ENCODE measurements around the gene AMBRA1. TPM values are rescaled to one million over a fixed set of nuclear protein-coding genes. Genes with fewer than 3 reads are reported as not detected.
"Not testable (repeated sequence)": the region's sequence is repeated elsewhere in the genome, so short reads cannot be mapped to it uniquely, and the experiment has no call there.

Gene AMBRA1
- total RNA-seq, 1 donor from 2014 or later = 38.5 TPM

DNA sequence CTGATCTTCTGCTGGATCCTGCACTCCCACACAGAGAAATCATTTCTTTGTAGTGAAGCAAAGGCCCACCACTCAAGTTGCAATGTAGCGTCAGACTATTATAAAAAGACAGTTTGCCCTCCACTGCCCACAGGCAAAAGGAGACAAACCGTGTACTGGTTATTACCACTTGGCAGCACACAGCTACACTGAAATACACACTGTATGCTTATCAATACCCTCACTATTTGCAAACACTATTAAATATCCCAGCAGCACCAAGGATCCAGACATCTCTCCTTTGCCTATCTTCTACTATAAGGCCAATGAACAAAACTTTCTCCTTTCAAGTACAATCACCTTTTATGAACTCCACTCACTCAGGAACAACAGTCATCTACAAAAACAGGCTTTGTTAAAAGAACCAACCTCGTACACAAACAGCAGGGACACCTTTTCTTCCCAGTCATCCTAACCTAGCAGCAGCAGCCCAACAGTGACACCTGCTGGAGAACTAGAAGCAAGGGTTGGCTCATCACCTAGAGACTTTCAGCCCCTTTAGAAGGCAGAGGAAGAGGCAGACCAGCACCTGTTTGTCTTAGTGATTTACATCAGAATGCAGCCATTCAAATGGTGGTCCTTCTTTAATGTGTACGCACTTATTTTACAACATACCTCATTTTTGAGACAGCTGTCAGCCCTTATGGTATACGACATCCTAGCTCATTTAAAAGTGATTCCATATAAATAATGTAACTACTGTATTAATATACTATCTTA, 56.1 kb downstream of the AMBRA1 start:
- intact Hi-C loops (cut with micrococcal nuclease) = loop anchor here (1.0 to 2.0 kb wide), 2 partner anchors 145 to 298 kb away; no protein-coding TSS in a partner anchor

DNA sequence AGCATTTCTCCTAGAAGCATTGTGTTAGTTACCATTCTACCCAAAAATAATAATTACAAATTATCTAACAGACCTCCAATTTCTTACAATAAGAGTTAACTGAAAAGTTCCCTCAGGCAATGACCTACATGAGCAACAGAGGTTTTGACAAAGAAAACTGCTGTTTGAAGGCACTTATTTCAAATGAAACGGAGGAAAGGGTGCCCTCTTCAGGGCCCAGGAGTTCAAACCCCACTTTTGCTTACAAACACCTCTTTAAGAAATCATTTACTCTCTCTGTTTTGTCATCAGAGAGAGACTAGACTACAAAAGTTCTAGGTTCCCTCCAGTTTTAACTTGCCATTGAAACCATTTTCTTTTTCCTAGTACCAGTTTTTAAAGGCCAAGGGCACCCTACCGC, 56.7 kb downstream of the AMBRA1 start:
- intact Hi-C loops (cut with micrococcal nuclease) = no loop called here

DNA sequence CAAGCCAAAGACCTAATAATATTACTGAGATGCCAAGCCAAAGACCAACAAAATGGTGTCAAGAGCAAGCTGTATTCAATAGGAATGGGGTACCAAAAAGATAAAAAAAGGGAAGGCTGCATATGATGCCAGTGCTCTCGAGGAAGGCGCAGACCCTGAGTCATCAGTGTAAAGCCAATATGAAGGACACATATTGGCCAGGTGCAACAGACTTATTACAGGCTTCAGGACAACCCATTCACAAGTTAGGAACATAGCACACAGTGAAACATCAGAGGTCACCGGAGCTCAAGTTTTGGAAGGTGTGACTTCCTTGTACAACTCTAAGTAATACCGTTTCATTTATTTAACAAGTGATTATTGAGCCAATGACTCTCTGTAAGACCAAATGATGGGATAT, 58.1 kb downstream of the AMBRA1 start:
- intact Hi-C loops (cut with micrococcal nuclease) = no loop called here

DNA sequence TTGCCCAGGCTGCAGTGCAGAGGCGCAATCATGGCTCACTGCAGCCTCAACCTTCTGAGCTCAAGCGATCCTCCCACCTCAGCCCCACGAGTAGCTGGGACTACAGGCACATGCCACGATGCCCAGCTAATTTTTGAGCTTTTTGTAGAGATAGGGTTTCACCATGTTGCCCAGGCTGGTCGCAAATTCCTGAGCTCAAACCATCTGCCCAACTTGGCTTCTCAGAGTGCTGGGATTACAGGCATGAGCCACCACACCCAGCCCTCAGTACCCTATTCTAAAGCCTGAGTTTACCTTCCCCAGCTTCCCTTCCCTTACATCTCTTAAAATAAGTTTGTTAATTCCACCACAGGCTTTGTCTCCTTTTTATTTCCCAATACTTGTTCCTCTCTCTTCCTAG, 59.1 kb downstream of the AMBRA1 start:
- intact Hi-C loops (cut with micrococcal nuclease) = no loop called here

GRCh38 chr11:46533396-46534100, 60.3 kb downstream of the AMBRA1 start:
- intact Hi-C loops (cut with micrococcal nuclease) = no loop called here

DNA sequence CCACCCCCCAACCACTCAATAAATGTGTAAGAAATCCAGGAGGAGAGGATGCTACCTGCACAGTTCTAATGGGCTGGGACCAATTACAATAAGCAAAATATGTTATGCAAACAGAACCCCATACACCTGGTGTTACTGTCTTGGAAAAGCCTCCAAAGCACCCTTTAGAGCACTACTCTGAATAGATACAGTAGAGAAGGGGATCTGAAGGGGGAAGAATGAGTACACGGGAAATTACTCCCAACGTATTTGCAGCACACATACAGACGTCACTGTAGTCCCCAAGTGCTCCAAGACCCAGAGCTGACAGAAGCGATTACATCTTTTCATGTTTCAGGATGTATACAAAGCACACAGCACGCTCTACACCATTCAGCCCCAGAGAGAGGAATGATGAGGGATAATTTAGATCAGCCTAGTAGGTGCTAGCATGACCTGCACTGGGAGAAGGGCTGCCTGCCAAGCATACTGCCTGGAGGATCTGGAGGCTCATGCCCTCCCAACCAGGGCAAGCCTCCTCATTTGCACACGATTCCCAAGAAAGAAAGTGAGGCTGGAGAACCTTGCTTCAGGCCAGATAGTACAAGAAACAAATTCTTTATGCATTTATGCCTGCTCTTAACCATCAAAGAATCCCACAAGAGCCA, 63.8 kb downstream of the AMBRA1 start:
- intact Hi-C loops (cut with micrococcal nuclease) = loop anchor here (2.0 to 5.0 kb wide), 2 partner anchors 38 to 141 kb away; no protein-coding TSS in a partner anchor

- intact Hi-C loops (cut with micrococcal nuclease) = loop anchor here (2.0 to 5.0 kb wide), 2 partner anchors 37 to 140 kb away; no protein-coding TSS in a partner anchor
Observed at GRCh38 chr11:46529095-46529905, 64.5 kb downstream of the AMBRA1 start.

GRCh38 chr11:46528445-46529094, 65.3 kb downstream of the AMBRA1 start:
- intact Hi-C loops (cut with micrococcal nuclease) = loop anchor here (2.0 to 5.0 kb wide), 2 partner anchors 36 to 140 kb away; no protein-coding TSS in a partner anchor

DNA sequence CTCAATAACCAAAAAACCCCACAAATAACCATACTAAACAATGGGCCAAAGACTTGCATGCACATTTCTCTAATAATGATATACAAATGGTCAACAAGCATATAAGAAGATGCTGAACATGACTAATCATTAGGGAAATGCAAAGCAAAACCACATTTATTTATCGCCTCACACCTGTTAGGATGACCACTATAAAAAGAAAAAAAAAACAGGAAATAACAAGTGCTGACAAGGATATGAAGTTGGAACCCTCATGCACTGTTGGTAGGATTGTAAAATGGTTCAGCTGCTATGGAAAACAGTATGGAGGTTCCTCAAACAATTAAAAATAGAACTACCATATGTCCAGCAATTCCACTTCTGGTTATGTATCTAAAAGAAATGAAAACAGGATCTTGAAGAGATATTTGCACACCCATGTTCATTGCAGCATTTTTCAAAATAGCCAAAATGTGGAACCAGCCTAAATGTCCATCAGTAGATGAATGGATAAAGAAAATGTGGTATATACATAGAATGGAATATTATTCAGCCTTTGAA, 66.2 kb downstream of the AMBRA1 start:
- intact Hi-C loops (cut with micrococcal nuclease) = loop anchor here (2.0 to 5.0 kb wide), 2 partner anchors 35 to 139 kb away; no protein-coding TSS in a partner anchor

DNA sequence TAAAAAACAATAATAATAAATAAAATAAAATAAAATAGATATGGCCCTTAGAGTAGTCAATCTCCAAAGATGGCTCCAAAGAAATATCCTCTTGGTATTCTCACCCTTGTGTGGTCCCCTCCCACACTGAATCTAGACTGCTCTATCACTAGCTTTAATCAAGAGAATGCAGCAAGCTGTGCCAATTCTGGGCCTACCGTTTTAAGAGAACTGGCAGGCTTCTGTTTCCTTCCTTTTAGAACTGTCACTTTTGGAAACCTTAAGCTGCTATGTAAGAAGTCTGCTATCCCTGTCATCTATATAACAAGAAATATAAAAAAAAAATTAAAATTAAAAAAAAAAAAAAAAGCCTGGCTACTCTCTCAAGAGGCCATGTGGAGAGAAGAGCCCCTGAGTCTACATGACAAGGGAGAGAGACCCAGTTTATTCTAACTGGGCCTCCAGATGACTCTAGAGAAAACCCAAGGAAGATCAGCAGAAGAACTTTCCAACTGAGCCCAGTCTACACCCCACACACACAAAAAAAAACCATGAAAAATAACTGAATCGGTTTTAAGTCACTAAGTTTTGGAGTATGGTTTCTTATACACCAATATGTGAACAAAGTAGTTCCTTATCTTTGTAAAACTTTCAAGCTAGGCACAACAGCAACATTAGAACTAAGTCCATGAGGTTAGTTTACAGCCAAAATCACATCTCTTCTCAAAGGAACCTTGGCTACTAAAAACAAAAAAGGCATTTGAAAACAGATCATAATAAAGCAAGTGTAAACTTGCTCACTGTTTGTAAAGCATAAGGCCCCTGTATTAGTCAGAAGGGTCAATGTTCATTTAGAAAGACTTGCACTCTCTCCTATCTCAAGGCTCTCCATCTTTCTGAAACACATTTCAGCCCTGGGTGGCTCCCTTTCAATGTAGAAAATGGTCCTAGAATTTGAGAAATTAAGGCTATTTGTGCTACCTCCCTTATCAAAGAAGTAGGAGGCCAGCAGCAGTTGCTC, 67.3 kb downstream of the AMBRA1 start:
- intact Hi-C loops (cut with micrococcal nuclease) = loop anchor here (5.0 kb wide), 1 partner anchor 34 kb away; no protein-coding TSS in a partner anchor

GRCh38 chr11:46524201-46524770, 69.5 kb downstream of the AMBRA1 start:
- intact Hi-C loops (cut with micrococcal nuclease) = no loop called here

DNA sequence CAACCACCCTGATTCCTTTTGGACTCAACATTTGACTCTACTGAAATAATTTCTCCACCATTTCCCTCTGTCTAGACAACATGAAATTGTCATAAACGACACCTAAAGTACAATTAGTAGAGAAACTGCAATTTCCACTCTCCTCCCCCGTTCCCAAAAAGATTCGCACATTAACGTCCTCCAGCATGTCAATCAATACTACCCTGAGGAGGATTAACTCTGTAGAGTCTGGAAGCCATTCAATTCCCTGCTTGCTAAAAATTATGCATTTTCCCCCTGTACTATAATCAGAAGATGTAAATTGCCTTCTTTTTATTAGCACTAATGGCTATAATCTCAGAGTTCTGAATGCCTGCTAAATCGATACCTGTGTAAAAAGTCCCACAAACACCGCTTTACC, 70.5 kb downstream of the AMBRA1 start:
- intact Hi-C loops (cut with micrococcal nuclease) = no loop called here

GRCh38 chr11:46522682-46523281, 71.0 kb downstream of the AMBRA1 start:
- intact Hi-C loops (cut with micrococcal nuclease) = no loop called here

DNA sequence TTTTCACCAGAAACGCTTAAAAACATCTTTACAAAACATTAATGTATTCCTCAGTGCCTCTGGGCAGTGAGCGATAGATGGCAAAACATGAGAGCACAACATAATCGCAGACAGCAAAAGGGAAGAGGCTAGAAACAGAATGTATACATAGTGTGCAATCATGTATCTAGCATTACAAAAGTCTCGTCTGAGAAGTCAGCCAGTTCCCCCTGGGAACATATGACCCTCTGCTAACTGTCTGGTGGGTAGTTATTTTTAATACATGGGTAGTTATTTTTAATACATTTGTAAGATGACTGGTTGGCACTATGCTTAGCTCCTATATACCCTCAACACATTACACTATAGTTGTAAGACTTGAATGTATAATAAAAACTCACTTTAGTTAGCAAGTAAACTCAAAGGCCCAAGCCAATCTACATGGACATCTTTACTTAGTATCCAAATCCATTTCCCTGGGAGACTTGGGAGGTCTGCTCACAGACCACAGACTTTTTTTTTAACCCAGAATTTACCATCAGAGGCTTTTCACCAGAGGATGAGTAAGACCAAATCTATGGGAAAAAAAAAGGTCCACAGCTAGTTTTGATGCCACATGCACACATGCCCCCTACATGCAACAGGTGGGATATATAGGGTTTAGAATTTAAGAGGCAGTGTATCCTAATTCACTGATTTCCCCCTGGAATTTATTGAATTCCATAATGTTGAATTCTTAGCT, 71.7 kb downstream of the AMBRA1 start:
- intact Hi-C loops (cut with micrococcal nuclease) = no loop called here

GRCh38 chr11:46520971-46521745, 72.7 kb downstream of the AMBRA1 start:
- intact Hi-C loops (cut with micrococcal nuclease) = no loop called here

DNA sequence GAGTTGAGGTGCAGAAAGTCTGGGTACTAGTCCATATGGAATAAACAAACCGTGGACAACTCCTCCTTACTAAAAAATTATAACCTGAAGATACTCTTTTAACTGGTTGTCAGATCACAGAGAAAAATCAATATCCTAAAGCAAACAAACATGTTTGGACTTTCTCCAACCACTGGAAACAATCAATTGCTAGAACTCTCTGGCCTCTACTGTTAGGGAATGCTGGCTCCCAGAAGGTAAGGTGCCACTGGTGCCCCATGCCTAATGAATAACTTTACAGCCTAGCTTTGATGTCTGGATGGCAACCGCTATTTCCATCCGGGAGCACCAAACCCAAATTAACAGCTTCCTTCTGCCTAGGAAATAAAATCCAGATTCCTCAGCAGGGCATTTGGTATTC, 74.5 kb downstream of the AMBRA1 start:
- intact Hi-C loops (cut with micrococcal nuclease) = no loop called here

DNA sequence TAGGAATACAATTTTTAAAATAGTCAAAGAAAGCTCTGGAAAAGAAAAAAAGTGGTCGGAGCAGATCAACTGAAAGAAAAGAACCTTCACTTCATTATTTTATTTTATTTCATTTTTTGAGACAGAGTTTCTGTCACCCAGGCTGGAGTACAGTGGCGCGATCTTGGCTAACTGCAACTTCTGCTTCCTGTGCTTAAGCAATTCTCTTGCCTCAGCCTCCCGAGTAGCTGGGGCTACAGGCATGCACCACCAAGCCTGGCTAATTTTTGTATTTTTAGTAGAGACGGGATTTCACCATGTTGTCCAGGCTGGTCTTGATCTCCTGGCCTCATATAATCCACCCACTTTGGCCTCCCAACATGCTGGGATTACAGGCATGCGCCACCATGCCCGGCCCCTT, 74.9 kb downstream of the AMBRA1 start:
- intact Hi-C loops (cut with micrococcal nuclease) = not testable (repeated sequence)

Measured in T-helper 2 cell treated with Interferon-gamma antibody and Interleukin-4, amounts not matched to agents 100 ng/mL and 5 ng/mL, for 36 hours (primary cell).